MM.1S (cell line): ENCODE results near the gene SGK1.

Experiments used
- DNase-seq: peaks from one replicate; pipeline ENCODE4 v3.0.0-alpha.2; 2015
- H2AFZ ChIP-seq: fragments of 300-600 bp; sonication (generic); 2 replicates; pipeline ENCODE4 v1.6.0; 2016; ENCODE audit warnings: antibody characterized with exemption, low read length
- H3F3A ChIP-seq: fragments of 300-600 bp; sonication (generic); 2 replicates; pipeline ENCODE4 v1.6.1; 2016; ENCODE audit warnings: mild to moderate bottlenecking, antibody characterized with exemption, low read length, moderate library complexity, mixed read lengths; ENCODE audit not compliant: insufficient read depth
- H3K27ac ChIP-seq: fragments of 300-600 bp; sonication (generic); 2 replicates; pipeline ENCODE4 v1.5.1; 2016; ENCODE audit warnings: mild to moderate bottlenecking, low read length
- H3K27me3 ChIP-seq: fragments of 300-600 bp; sonication (generic); replicated peaks from 2 replicates; pipeline ENCODE4 v1.6.0; 2016; ENCODE audit warnings: low read length; ENCODE audit not compliant: insufficient read depth
- H3K36me3 ChIP-seq: fragments of 300-600 bp; sonication (generic); replicated peaks from 2 replicates; pipeline ENCODE4 v1.6.1; 2016; ENCODE audit warnings: mild to moderate bottlenecking, low read length, mixed read lengths; ENCODE audit not compliant: insufficient read depth
- H3K4me1 ChIP-seq: fragments of 300-600 bp; sonication (generic); 2 replicates; pipeline ENCODE4 v1.6.1; 2016; ENCODE audit warnings: low read length, mixed read lengths
- H3K4me2 ChIP-seq: fragments of 300-600 bp; sonication (generic); 2 replicates; pipeline ENCODE4 v1.6.0; 2016; ENCODE audit warnings: low read depth, low read length
- H3K4me3 ChIP-seq: fragments of 300-600 bp; sonication (generic); 2 replicates; pipeline ENCODE4 v1.5.1; 2016; ENCODE audit warnings: low read length, mixed read lengths
- H3K79me2 ChIP-seq: fragments of 300-600 bp; sonication (generic); 2 replicates; pipeline ENCODE4 v1.6.1; 2016; ENCODE audit warnings: mixed run types, low read length, mixed read lengths
- H3K9ac ChIP-seq: fragments of 300-600 bp; sonication (generic); 2 replicates; pipeline ENCODE4 v1.6.1; 2016; ENCODE audit warnings: low read length, mixed read lengths
- H3K9me2 ChIP-seq: fragments of 300-600 bp; sonication (generic); replicated peaks from 2 replicates; pipeline ENCODE4 v1.6.1; 2016; ENCODE audit warnings: mild to moderate bottlenecking, low read length, mixed read lengths; ENCODE audit not compliant: insufficient read depth
- H3K9me3 ChIP-seq: fragments of 300-600 bp; sonication (generic); replicated peaks from 2 replicates; pipeline ENCODE4 v1.6.1; 2016; ENCODE audit warnings: mild to moderate bottlenecking, low read length, mixed read lengths; ENCODE audit not compliant: insufficient read depth
- H4K20me1 ChIP-seq: fragments of 300-600 bp; sonication (generic); 2 replicates; pipeline ENCODE4 v1.6.1; 2016; ENCODE audit warnings: mild to moderate bottlenecking, low read length, moderate library complexity, mixed read lengths; ENCODE audit not compliant: insufficient read depth
- CTCF ChIP-seq: fragments of 300-600 bp; sonication (generic); IDR thresholded peaks from 2 replicates; pipeline ENCODE4 v1.5.1; 2016; ENCODE audit warnings: antibody characterized with exemption, low read length, mixed read lengths
- EZH2 ChIP-seq: fragments of 300-600 bp; sonication (generic); optimal IDR thresholded peaks from 2 replicates; pipeline ENCODE3; 2017; ENCODE audit warnings: low read depth, mild to moderate bottlenecking, antibody characterized with exemption, low read length, mixed read lengths
- EZH2phosphoT487 ChIP-seq: fragments of 300-600 bp; sonication (generic); IDR thresholded peaks from 2 replicates; pipeline ENCODE4 v1.6.1; 2018; ENCODE audit warnings: antibody characterized with exemption, low read length

SGK1 gene

GRCh38 chr6:134147034-134147533, 170.8 kb downstream of the SGK1 start:
- H3K4me2 ChIP-seq, result no peak overlapping the region
- no peaks in the 10 kb centered on the region for H3F3A ChIP-seq
- H3K9me3 ChIP-seq, result no peaks in the 10 kb centered on the region
- TF ChIP-seq EZH2 (no peak), EZH2phosphoT487 (no peak), CTCF (no peak)
- H3K27ac ChIP-seq, result no peak overlapping the region
- no peaks in the 10 kb centered on the region for H3K79me2 ChIP-seq
- H3K36me3 ChIP-seq, result no peaks in the 10 kb centered on the region
- H4K20me1 ChIP-seq, result no peaks in the 10 kb centered on the region
- H3K4me1 ChIP-seq, result no peaks in the 10 kb centered on the region
- no peak for DNase-seq
- H3K9ac ChIP-seq, result no peak overlapping the region
- H3K4me3 ChIP-seq, result no peak overlapping the region
- H2AFZ ChIP-seq, result no peak overlapping the region
- H3K9me2 ChIP-seq, result no peaks in the 10 kb centered on the region
- H3K27me3 ChIP-seq, result no peaks in the 10 kb centered on the region

GRCh38 chr6:134146268-134147033, 171.5 kb downstream of the SGK1 start:
- no peaks in the 10 kb centered on the region for H3K36me3 ChIP-seq
- no peak overlapping the region for H3K9ac ChIP-seq
- no peak overlapping the region for H3K4me2 ChIP-seq
- TF ChIP-seq EZH2 (no peak), CTCF (no peak), EZH2phosphoT487 (no peak)
- no peak overlapping the region for H3K27ac ChIP-seq
- no peak overlapping the region for H2AFZ ChIP-seq
- DNase-seq, result no peak
- H3K9me2 ChIP-seq, result no peaks in the 10 kb centered on the region
- no peaks in the 10 kb centered on the region for H3K27me3 ChIP-seq
- no peak overlapping the region for H3K4me3 ChIP-seq
- H4K20me1 ChIP-seq, result no peaks in the 10 kb centered on the region
- no peaks in the 10 kb centered on the region for H3K4me1 ChIP-seq
- no peaks in the 10 kb centered on the region for H3F3A ChIP-seq
- H3K9me3 ChIP-seq, result no peaks in the 10 kb centered on the region
- H3K79me2 ChIP-seq, result no peaks in the 10 kb centered on the region

GRCh38 chr6:134145786-134146185, 172.1 kb downstream of the SGK1 start:
- H3K9ac ChIP-seq, result no peak overlapping the region
- H3K4me1 ChIP-seq, result no peaks in the 10 kb centered on the region
- H4K20me1 ChIP-seq, result no peaks in the 10 kb centered on the region
- H3F3A ChIP-seq, result no peaks in the 10 kb centered on the region
- no peaks in the 10 kb centered on the region for H3K9me3 ChIP-seq
- no peak for DNase-seq
- H3K4me2 ChIP-seq, result no peak overlapping the region
- no peaks in the 10 kb centered on the region for H3K36me3 ChIP-seq
- H2AFZ ChIP-seq, result no peak overlapping the region
- H3K9me2 ChIP-seq, result no peaks in the 10 kb centered on the region
- no peaks in the 10 kb centered on the region for H3K27me3 ChIP-seq
- H3K27ac ChIP-seq, result no peak overlapping the region
- H3K4me3 ChIP-seq, result no peak overlapping the region
- H3K79me2 ChIP-seq, result no peaks in the 10 kb centered on the region
- TF ChIP-seq CTCF (no peak), EZH2phosphoT487 (no peak), EZH2 (no peak)
